ENCODE measurements around the gene NSUN7. TPM values are rescaled to one million over a fixed set of nuclear protein-coding genes. Genes with fewer than 3 reads are reported as not detected.

Gene NSUN7
- total RNA-seq, 1 donor from 2014 or later: 5.7 TPM

DNA sequence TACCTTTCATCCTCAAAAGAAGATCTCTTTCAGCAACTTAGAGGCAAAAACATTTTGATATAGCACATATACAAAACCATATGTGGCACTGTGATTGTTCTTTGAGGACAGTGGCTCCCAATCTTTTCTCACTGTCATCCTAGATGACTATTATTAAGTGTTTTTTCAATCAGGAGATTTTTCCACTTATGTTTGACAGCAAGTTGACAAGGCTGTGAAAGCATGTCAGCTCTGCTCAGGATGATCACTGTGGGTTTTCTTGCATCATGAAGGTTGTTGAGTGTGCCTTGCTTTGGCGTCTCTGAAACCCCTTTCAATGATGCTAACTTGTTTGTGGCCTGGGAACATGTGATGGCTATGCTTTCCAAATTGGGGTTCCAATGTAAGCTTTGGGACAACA, 20.2 kb upstream of the NSUN7 start:
- no peak overlapping the region for H3K4me3 ChIP-seq
- DNase-seq (no peak), ATAC-seq (no peak)
- TF ChIP-seq, protein P1, sequence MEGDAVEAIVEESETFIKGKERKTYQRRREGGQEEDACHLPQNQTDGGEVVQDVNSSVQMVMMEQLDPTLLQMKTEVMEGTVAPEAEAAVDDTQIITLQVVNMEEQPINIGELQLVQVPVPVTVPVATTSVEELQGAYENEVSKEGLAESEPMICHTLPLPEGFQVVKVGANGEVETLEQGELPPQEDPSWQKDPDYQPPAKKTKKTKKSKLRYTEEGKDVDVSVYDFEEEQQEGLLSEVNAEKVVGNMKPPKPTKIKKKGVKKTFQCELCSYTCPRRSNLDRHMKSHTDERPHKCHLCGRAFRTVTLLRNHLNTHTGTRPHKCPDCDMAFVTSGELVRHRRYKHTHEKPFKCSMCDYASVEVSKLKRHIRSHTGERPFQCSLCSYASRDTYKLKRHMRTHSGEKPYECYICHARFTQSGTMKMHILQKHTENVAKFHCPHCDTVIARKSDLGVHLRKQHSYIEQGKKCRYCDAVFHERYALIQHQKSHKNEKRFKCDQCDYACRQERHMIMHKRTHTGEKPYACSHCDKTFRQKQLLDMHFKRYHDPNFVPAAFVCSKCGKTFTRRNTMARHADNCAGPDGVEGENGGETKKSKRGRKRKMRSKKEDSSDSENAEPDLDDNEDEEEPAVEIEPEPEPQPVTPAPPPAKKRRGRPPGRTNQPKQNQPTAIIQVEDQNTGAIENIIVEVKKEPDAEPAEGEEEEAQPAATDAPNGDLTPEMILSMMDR (IDR thresholded peaks at IDR 0.05): no peak
- intact Hi-C loops (cut with DNase I): loop anchor here (10.0 kb wide), 1 partner anchor 285 kb away; no protein-coding TSS in a partner anchor
- no peaks in the 10 kb centered on the region for H3K27me3 ChIP-seq
- no peaks in the 10 kb centered on the region for H3K9me3 ChIP-seq
- no peaks in the 10 kb centered on the region for H3K36me3 ChIP-seq
- no peak overlapping the region for H3K27ac ChIP-seq
- H3K4me1 ChIP-seq: peaks cover 13% of the 10 kb centered on the region

DNA sequence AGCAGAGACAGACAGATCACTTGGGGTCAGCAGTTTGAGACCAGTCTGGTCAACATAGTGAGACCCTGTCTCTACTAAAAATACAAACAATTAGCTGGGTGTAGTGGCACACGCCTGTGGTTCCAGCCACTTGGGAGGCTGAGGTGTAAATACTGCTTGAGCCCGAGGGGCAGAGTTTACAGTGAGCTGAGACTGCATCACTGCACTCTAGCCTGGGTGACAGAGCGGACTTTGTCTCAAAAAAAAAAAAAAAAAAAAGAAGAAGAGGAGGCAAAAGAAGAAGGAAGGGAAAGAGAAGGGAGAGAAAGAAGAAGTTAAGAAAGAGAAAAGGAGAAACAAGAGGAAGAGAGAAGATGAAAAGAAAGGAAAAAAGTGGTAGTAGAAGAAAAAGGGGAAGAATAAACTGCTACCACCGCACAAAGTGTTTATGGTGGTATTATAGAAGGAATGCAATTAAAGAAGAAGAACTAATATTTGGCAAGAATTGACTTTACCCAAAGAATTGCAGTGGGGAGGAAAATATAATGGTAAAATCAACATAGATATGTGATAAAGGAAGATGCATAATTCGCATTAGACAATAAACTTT, 19.6 kb upstream of the NSUN7 start:
- DNase-seq (no peak), ATAC-seq (peak; percentile 20)
- TF ChIP-seq, protein P1 (IDR thresholded peaks at IDR 0.05): no peak
- Histone ChIP-seq H3K27me3 (no peaks in the 10 kb centered on the region), H3K9me3 (no peaks in the 10 kb centered on the region), H3K4me3 (no peak overlapping the region), H3K27ac (no peak overlapping the region), H3K36me3 (no peaks in the 10 kb centered on the region), H3K4me1 (peaks cover 13% of the 10 kb centered on the region)
- intact Hi-C loops (cut with DNase I): no loop called here

DNA sequence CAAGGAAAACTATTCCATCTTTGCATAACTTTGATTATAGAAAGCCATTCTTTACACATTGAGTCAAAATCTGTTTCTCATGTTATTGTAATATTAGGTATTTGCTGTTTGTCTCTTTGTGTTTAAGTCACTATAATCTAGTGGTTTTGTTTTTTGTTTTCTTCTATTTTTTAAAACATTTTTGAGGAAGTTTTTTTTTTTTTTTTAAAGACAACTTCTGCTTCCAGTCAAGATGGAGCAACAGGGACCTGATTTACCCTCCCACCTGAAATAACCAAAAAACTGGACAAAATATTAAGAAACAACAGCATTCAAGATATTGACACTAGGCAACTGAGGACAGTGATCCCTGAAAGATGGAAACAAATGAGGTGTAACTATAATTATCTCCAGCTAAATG, 18.4 kb upstream of the NSUN7 start:
- DNase-seq: no peak
- H3K4me3 ChIP-seq: no peak overlapping the region
- H3K4me1 ChIP-seq: peaks cover 13% of the 10 kb centered on the region
- no peaks in the 10 kb centered on the region for H3K36me3 ChIP-seq
- intact Hi-C loops (cut with DNase I): no loop called here
- no peaks in the 10 kb centered on the region for H3K9me3 ChIP-seq
- H3K27me3 ChIP-seq: no peaks in the 10 kb centered on the region
- TF ChIP-seq, protein P1 (IDR thresholded peaks at IDR 0.05): no peak
- no peak for ATAC-seq
- H3K27ac ChIP-seq: peak overlapping the region; percentile 76

DNA sequence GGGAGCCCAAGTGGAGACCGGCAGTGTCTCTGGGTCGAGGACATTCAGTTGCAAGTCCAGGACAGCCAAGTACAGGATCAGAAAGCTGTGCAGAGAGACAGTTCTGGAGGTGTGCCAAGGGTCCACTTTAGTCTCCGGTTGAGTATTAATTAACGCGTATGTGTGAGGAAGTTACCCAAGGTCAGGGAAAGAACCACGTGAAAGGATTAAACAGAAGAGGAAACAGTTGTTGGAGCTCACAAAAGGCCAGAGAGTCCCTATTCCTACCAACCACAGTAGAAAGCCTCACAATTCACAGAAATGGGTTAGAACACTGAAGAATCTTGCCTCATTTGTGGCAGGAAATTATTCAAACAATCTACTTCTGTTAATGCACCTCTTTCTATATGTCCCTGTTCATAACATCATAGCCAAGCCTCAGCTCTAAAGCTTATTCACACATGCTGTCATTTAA, 17.9 kb upstream of the NSUN7 start:
- ATAC-seq: peak; percentile 94

DNA sequence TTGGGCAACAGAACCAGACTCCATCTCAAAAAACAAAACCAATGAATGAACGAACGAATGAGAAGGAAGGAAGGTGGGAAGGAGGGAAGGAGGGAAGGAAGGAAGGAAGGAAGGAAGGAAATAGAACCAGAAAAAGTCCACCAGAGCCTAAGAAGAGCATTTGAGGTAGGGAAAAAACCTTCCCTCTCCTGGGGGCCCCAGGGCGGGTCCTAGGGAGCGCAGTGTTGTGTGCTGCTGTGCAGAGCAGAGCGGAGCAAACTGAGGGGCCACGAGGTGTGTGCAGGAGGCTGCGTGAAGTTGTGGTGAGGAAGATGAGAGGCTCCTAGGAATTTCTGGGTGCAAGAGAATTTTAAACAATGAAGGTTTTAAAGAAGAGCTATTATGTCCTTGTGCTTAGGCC, 16.0 kb upstream of the NSUN7 start:
- H3K4me1 ChIP-seq: peaks cover 18% of the 10 kb centered on the region
- no peak for DNase-seq
- H3K27ac ChIP-seq: no peak overlapping the region
- no peaks in the 10 kb centered on the region for H3K27me3 ChIP-seq
- no peak for ATAC-seq
- H3K9me3 ChIP-seq: no peaks in the 10 kb centered on the region
- intact Hi-C loops (cut with DNase I): no loop called here
- no peaks in the 10 kb centered on the region for H3K36me3 ChIP-seq
- TF ChIP-seq, protein P1 (IDR thresholded peaks at IDR 0.05): no peak
- H3K4me3 ChIP-seq: no peak overlapping the region

More for the DNA sequence above, 17.9 kb upstream of the NSUN7 start:
- no peak overlapping the region for H3K4me3 ChIP-seq
- H3K27ac ChIP-seq: peak overlapping the region; percentile 76
- no peaks in the 10 kb centered on the region for H3K36me3 ChIP-seq
- DNase-seq: peak; percentile 68
- H3K4me1 ChIP-seq: peaks cover 18% of the 10 kb centered on the region
- intact Hi-C loops (cut with DNase I): no loop called here
- TF ChIP-seq, protein P1 (IDR thresholded peaks at IDR 0.05): no peak
- no peaks in the 10 kb centered on the region for H3K9me3 ChIP-seq
- no peaks in the 10 kb centered on the region for H3K27me3 ChIP-seq

DNA sequence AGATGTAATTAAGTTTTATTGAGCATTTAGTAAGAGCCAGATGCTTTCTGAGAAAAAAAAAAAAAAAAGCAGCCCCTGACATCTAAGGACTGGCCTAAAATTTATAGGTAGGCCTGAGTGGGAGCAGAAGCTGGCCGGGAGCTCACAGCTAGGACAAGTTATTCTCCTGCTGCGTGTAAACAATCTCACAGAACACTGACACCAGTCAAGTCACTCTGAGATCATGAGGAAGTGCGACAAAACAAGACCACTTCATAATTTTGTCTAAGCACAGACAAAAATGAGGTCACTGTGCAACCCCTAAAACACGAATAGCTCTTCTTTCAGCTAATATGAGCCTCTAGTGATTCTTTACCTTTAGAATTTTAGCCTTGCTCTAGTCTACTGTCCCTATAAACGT, 15.3 kb upstream of the NSUN7 start:
- ATAC-seq (no peak), DNase-seq (no peak)
- H3K4me3 ChIP-seq: no peak overlapping the region
- H3K27ac ChIP-seq: no peak overlapping the region
- intact Hi-C loops (cut with DNase I): no loop called here
- no peaks in the 10 kb centered on the region for H3K9me3 ChIP-seq
- H3K36me3 ChIP-seq: no peaks in the 10 kb centered on the region
- H3K4me1 ChIP-seq: peaks cover 18% of the 10 kb centered on the region
- H3K27me3 ChIP-seq: no peaks in the 10 kb centered on the region
- TF ChIP-seq, protein P1 (IDR thresholded peaks at IDR 0.05): no peak
